H9 (cell line): ENCODE data around the gene GPR32. TPM values are rescaled to one million over a fixed set of nuclear protein-coding genes. Genes with fewer than 3 reads are reported as not detected.

Source experiments
- DNase-seq: peaks from one replicate; pipeline ENCODE4 v3.0.0-alpha.2; 2017
- H2AFZ ChIP-seq: one replicate; pipeline ENCODE4 v1.6.1; 2013; ENCODE audit warnings: mild to moderate bottlenecking, low read length, control low read depth, moderate library complexity
- H2AK5ac ChIP-seq: 2 replicates; pipeline ENCODE4 v1.6.1; 2013; ENCODE audit warnings: low read length, control low read depth, mixed read lengths; ENCODE audit not compliant: insufficient read length
- H2BK120ac ChIP-seq: one replicate; pipeline ENCODE4 v1.6.1; 2013; ENCODE audit warnings: low read depth, mild to moderate bottlenecking, low read length, control low read depth, inconsistent platforms; ENCODE audit not compliant: poor library complexity, severe bottlenecking
- H2BK12ac ChIP-seq: 2 replicates; pipeline ENCODE4 v1.6.1; 2013; ENCODE audit warnings: low read length, control low read depth, mixed read lengths, low read depth; ENCODE audit not compliant: insufficient read length
- H2BK15ac ChIP-seq: 2 replicates; pipeline ENCODE4 v1.6.1; 2013; ENCODE audit warnings: low read depth, low read length, control low read depth
- H2BK20ac ChIP-seq: one replicate; pipeline ENCODE4 v1.6.1; 2013; ENCODE audit warnings: low read depth, mild to moderate bottlenecking, low read length, control low read depth, inconsistent platforms; ENCODE audit not compliant: poor library complexity, severe bottlenecking
- H2BK5ac ChIP-seq: 2 replicates; pipeline ENCODE4 v1.6.1; 2013; ENCODE audit warnings: low read length, control low read depth, mixed read lengths; ENCODE audit not compliant: insufficient read length
- H3K14ac ChIP-seq: 2 replicates; pipeline ENCODE4 v1.6.1; 2013; ENCODE audit warnings: low read length, control low read depth; ENCODE audit not compliant: insufficient read depth
- H3K18ac ChIP-seq: 2 replicates; pipeline ENCODE4 v1.6.1; 2013; ENCODE audit warnings: low read depth, mild to moderate bottlenecking, mixed read lengths, low read length, control low read depth; ENCODE audit not compliant: insufficient read length
- H3K23ac ChIP-seq: 2 replicates; pipeline ENCODE4 v1.6.1; 2013; ENCODE audit warnings: low read length, control low read depth, mixed read lengths, low read depth; ENCODE audit not compliant: insufficient read length
- H3K23me2 ChIP-seq: 2 replicates; pipeline ENCODE4 v1.6.1; 2013; ENCODE audit warnings: low read depth, mild to moderate bottlenecking, mixed read lengths, low read length, control low read depth; ENCODE audit not compliant: insufficient read length, poor library complexity, severe bottlenecking
- H3K27ac ChIP-seq: 2 replicates; pipeline ENCODE4 v1.5.1; 2013; ENCODE audit warnings: low read length, control low read depth, mixed read lengths, low read depth; ENCODE audit not compliant: insufficient read length
- H3K27me3 ChIP-seq: 2 replicates; pipeline ENCODE4 v1.6.1; 2013; ENCODE audit warnings: low read length, control low read depth, inconsistent platforms; ENCODE audit not compliant: insufficient read depth
- H3K4ac ChIP-seq: 2 replicates; pipeline ENCODE4 v1.6.1; 2013; ENCODE audit warnings: low read depth, mild to moderate bottlenecking, control low read depth, inconsistent platforms, low read length, moderate library complexity
- H3K4me1 ChIP-seq: 2 replicates; pipeline ENCODE4 v1.6.1; 2013; ENCODE audit warnings: low read length, control low read depth, inconsistent platforms; ENCODE audit not compliant: insufficient read depth
- H3K4me2 ChIP-seq: 2 replicates; pipeline ENCODE4 v1.6.1; 2013; ENCODE audit warnings: low read length, control low read depth, mixed read lengths; ENCODE audit not compliant: insufficient read length, insufficient read depth
- H3K56ac ChIP-seq: 2 replicates; pipeline ENCODE4 v1.6.1; 2013; ENCODE audit warnings: low read depth, mild to moderate bottlenecking, mixed read lengths, low read length, control low read depth; ENCODE audit not compliant: insufficient read length
- H3K79me1 ChIP-seq: 2 replicates; pipeline ENCODE4 v1.6.1; 2013; ENCODE audit warnings: low read depth, mild to moderate bottlenecking, moderate library complexity, low read length, control low read depth, inconsistent platforms; ENCODE audit not compliant: insufficient read depth, poor library complexity, severe bottlenecking
- H3K79me2 ChIP-seq: 2 replicates; pipeline ENCODE4 v1.6.1; 2013; ENCODE audit warnings: low read length, control low read depth, inconsistent platforms; ENCODE audit not compliant: insufficient read depth
- H3K9ac ChIP-seq: 2 replicates; pipeline ENCODE4 v1.6.1; 2013; ENCODE audit warnings: low read length, control low read depth, mixed read lengths; ENCODE audit not compliant: insufficient read length; ENCODE audit errors: extremely low read depth
- H3K9me3 ChIP-seq: one replicate; pipeline ENCODE4 v1.6.1; 2013; ENCODE audit warnings: low read depth, low read length, inconsistent platforms; ENCODE audit not compliant: control insufficient read depth
- H3T11ph ChIP-seq: one replicate; pipeline ENCODE4 v1.6.1; 2013; ENCODE audit warnings: mild to moderate bottlenecking, low read length, control low read depth, inconsistent platforms
- H4K20me1 ChIP-seq: one replicate; pipeline ENCODE4 v1.6.1; 2013; ENCODE audit not compliant: control insufficient read depth, insufficient read length, insufficient read depth
- H4K5ac ChIP-seq: 2 replicates; pipeline ENCODE4 v1.6.1; 2013; ENCODE audit warnings: low read depth, mild to moderate bottlenecking, mixed read lengths, low read length, control low read depth; ENCODE audit not compliant: insufficient read length
- H4K8ac ChIP-seq: replicated peaks from 2 replicates; pipeline ENCODE4 v1.6.1; 2013; ENCODE audit warnings: low read length, control low read depth, mixed read lengths, low read depth; ENCODE audit not compliant: insufficient read length
- H4K91ac ChIP-seq: 2 replicates; pipeline ENCODE4 v1.6.1; 2013; ENCODE audit warnings: low read depth, mild to moderate bottlenecking, moderate library complexity, mixed read lengths, low read length, control low read depth; ENCODE audit not compliant: insufficient read length
- H3K27ac Mint-ChIP-seq, 3 experiments: 2 replicates in 2 of 3; 3 replicates in 1 of 3; pipeline ENCODE4 v1.8.0; 2020 to 2021; ENCODE audit warnings: mixed read lengths in 3 of 3, mild to moderate bottlenecking in 1 of 3, moderate library complexity in 1 of 3
- H3K27me3 Mint-ChIP-seq: 2 replicates; pipeline ENCODE4 v1.8.0; 2021; ENCODE audit warnings: low read depth, mild to moderate bottlenecking, moderate library complexity, mixed read lengths
- H3K36me3 Mint-ChIP-seq, 3 experiments: 2 replicates in 2 of 3; 3 replicates in 1 of 3; pipeline ENCODE4 v1.8.0; 2020 to 2021; ENCODE audit warnings: low read depth in 3 of 3, mixed read lengths in 3 of 3; ENCODE audit not compliant: insufficient read depth in 1 of 3
- H3K4me1 Mint-ChIP-seq, 2 experiments: 2 replicates each; pipeline ENCODE4 v1.8.0; 2020; ENCODE audit warnings: mixed read lengths in 2 of 2
- H3K4me3 Mint-ChIP-seq, 2 experiments: 2 replicates in 1 of 2; 3 replicates in 1 of 2; pipeline ENCODE4 v1.8.0; 2020 to 2021; ENCODE audit warnings: mild to moderate bottlenecking in 2 of 2, mixed read lengths in 2 of 2, moderate library complexity in 1 of 2
- H3K9me3 Mint-ChIP-seq, 2 experiments: 2 replicates in 1 of 2; 3 replicates in 1 of 2; pipeline ENCODE4 v1.8.0; 2020; ENCODE audit warnings: mild to moderate bottlenecking in 2 of 2, mixed read lengths in 2 of 2, moderate library complexity in 1 of 2
- WGBS: extraction: QIAGEN DNeasy Blood & Tissue Kit; methylation state at CpG from one replicate; pipeline ENCODE4 v1.1.7; 2013; ENCODE audit warnings: missing lambda C conversion rate, low lambda C conversion rate, mixed read lengths; ENCODE audit not compliant: insufficient read length; ENCODE audit errors: extremely low coverage; 5-methylcytosine and 5-hydroxymethylcytosine counted together
- total RNA-seq: library from RNA; stranded (reverse); gene quantifications from 2 replicates; pipeline ENCODE4 v1.2.1, GENCODE V29; 2021
- TF ChIP-seq, protein P1 (sequence below): fragments of 200-600 bp; sonication (generic); conservative IDR thresholded peaks from 3 replicates; pipeline ENCODE4 v1.8.0; 2021; ENCODE audit warnings: antibody characterized with exemption, mild to moderate bottlenecking

GPR32 gene
- total RNA-seq, 1 experiment from 2014 or later = not detected

DNA sequence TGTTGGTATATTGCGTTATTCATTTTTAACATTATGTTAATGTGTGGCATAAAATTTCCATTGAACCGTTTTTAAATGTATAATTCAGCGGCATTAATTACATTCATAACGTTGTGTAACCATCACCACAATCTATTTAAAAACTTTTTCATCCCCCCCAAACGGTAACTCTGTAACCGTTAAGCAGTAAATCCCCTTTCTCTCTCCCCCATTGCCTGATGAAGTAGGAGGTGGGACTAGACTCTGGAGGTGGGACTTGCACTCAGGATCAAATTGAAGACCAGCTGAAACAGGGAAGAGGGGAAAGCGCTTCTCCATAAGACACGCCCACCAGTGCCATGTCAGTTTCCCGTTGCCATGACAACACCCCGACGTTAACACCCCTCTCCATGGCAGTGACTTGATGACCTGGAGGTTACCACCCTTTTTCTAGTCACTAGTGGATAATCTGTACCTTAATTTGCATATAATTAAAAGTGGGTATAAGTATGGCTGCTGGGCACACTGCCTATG is 30.3 kb upstream of the GPR32 start:
- no peak overlapping the region for H2BK12ac ChIP-seq
- H2BK20ac ChIP-seq = no peak overlapping the region
- no peak overlapping the region for H3K4me2 ChIP-seq
- no peak overlapping the region for H3K56ac ChIP-seq
- no peaks in the 10 kb centered on the region for H4K20me1 ChIP-seq
- no peak overlapping the region for H2BK15ac ChIP-seq
- Mint-ChIP-seq H3K27ac (no peak overlapping the region), H3K4me1 (peaks cover 4 to 8% of the 10 kb centered on the region in 2 experiments), H3K9me3 (no peaks in the 10 kb centered on the region; a peak in 1 of 5 replicates), H3K4me3 (no peak overlapping the region), H3K36me3 (no peaks in the 10 kb centered on the region), H3K27me3 (peaks cover 57% of the 10 kb centered on the region)
- H4K8ac ChIP-seq = no peak overlapping the region
- H3K4me1 ChIP-seq = no peaks in the 10 kb centered on the region
- WGBS = 100% methylated on average over 3 of the region's 11 CpGs
- H2AK5ac ChIP-seq = no peak overlapping the region
- no peak overlapping the region for H3K9ac ChIP-seq
- H3K27ac ChIP-seq = no peak overlapping the region
- no peak overlapping the region for H3T11ph ChIP-seq
- TF ChIP-seq, protein P1, sequence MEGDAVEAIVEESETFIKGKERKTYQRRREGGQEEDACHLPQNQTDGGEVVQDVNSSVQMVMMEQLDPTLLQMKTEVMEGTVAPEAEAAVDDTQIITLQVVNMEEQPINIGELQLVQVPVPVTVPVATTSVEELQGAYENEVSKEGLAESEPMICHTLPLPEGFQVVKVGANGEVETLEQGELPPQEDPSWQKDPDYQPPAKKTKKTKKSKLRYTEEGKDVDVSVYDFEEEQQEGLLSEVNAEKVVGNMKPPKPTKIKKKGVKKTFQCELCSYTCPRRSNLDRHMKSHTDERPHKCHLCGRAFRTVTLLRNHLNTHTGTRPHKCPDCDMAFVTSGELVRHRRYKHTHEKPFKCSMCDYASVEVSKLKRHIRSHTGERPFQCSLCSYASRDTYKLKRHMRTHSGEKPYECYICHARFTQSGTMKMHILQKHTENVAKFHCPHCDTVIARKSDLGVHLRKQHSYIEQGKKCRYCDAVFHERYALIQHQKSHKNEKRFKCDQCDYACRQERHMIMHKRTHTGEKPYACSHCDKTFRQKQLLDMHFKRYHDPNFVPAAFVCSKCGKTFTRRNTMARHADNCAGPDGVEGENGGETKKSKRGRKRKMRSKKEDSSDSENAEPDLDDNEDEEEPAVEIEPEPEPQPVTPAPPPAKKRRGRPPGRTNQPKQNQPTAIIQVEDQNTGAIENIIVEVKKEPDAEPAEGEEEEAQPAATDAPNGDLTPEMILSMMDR = no peak
- no peak overlapping the region for H3K18ac ChIP-seq
- H3K79me1 ChIP-seq = no peaks in the 10 kb centered on the region
- H4K5ac ChIP-seq = no peak overlapping the region
- H3K14ac ChIP-seq = no peak overlapping the region
- no peaks in the 10 kb centered on the region for H3K9me3 ChIP-seq
- H4K91ac ChIP-seq = no peak overlapping the region
- no peak overlapping the region for H2BK5ac ChIP-seq
- no peak overlapping the region for H2BK120ac ChIP-seq
- peak; percentile 78 for DNase-seq
- H2AFZ ChIP-seq = no peak overlapping the region
- no peak overlapping the region for H3K23ac ChIP-seq
- no peaks in the 10 kb centered on the region for H3K23me2 ChIP-seq
- H3K27me3 ChIP-seq = no peaks in the 10 kb centered on the region
- H3K4ac ChIP-seq = no peak overlapping the region
- H3K79me2 ChIP-seq = no peaks in the 10 kb centered on the region
